IPS-NIHi7 (cell line): ENCODE results near the gene PLEKHA5.
A peak's percentile ranks its signal among the peaks of the same experiment; 100 is the strongest.

Experiments
- DNase-seq: peaks from one replicate; pipeline ENCODE4 v3.0.0; 2012; ENCODE audit warnings: mixed read lengths; ENCODE audit errors: extremely low spot score

PLEKHA5 gene

DNA sequence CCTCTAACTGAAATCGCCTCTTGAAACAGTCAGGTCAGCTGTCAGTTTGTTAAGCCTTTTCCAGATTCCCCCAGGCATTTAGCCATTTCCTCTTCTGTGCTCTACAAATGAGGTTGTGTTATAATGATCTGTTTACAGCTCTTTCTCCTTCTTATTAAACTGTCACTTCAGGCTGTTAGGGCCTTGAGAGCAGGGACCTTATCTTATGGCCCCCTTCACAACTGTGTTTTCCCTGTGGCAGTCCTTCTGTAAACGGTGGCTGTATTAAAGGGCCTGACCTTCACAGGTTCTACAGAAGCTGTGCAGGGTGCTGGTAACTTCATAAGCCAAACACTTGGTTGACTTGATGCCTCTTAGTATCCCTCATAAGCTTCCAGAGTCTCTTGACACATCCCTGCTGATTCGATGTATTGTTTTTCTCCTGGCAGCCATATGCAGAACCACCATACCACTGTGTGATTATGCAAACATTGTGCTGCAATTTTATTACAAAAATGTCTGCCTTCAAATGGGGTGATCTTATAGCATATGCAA is 104.7 kb downstream of the PLEKHA5 start:
- no peak for DNase-seq

DNA sequence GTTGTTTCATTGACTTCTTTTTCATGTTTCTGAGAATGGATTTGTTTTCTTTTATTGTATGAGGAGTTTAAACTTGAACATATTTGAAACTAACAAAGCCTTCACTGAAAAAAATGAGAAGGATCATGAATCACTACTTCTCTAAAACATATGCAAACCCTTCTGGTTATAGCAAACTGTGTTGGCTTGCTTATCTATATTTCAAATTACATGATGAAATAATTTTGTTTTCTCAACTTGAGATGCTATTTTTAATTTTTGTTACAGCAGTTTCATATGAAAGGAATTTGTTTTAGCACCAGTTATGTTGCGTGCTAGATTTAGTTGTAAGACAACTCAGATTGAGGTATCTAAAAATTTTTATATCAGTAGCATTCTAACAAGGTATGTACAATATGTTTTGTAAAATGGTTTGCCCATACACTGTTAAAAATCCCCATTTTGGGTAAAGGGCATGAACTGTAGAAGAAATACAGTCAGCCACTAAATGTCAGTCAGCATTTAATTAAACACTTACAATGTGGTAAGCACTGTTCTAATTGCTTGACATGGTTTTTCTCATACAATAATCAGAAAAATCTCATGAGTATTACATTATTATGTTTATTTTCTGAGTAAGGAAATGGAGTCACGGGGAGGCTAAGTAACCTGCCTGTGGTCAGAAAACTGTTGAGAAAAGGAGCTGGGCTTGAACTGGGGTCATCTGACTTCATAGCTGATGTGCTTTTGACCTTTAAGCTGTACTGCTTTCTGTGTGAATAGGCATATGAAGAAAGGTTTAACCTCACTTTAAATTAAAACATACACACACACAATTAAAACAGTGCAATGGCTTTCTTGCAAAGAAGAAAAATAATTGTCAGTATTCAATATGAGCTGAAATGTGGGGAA is 105.7 kb downstream of the PLEKHA5 start:
- DNase-seq, result no peak

DNA sequence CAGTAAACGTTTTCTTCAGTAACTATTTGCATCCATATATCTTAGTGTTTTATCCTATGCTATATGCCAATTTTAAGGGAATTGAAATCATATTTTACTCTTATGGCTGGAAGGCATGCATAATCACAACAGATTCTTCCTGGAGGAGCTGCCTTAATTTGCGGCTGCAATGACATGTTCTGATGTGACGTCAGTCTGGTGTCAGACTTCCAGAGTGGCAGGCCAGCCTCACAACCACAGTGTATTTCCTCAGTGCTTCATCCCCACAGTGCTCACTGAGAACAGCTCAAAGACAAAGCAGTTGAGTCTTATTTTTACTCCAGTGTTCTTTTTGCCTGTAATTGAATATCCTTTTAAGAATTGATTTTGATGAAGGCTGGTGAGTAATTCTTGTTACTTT is 107.1 kb downstream of the PLEKHA5 start:
- DNase-seq, result no peak

DNA sequence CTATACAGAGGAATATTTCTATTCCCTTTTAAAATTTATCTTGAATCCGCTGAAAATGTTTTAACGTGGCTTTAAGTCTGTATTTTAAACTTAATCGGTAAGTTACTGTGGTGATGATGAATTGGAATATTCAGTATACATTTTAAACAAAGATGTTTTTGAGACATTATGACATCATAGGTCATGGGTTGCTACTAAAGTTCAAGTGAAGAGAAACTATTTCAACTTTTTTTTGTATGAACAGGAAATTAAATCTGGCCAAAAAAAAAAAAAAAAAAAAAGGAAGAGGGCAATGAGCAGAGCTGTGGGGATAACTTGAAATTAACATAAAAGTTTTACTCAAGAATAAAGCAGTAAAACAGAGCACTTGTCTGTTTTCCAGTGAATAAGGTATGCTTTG is 109.0 kb downstream of the PLEKHA5 start:
- DNase-seq, result no peak

DNA sequence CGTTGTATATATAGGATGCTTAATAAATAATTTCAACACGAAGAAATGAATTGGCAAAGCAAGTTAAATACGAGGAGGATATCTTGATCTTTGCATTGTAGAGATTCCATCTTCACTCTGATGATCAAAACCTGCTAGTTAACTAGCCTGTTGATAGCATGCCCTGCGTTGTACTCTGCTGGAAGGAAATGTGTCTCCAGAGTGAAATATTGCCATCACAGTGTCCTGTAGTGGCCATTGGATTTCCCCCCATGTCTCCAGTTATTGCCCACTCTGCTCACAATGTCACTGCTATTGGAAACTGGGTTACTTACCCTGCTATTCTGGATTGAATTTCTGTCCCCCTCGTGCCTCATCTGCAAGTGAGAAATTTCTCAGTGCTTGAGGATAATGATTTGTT is 109.6 kb downstream of the PLEKHA5 start:
- DNase-seq, result no peak

DNA sequence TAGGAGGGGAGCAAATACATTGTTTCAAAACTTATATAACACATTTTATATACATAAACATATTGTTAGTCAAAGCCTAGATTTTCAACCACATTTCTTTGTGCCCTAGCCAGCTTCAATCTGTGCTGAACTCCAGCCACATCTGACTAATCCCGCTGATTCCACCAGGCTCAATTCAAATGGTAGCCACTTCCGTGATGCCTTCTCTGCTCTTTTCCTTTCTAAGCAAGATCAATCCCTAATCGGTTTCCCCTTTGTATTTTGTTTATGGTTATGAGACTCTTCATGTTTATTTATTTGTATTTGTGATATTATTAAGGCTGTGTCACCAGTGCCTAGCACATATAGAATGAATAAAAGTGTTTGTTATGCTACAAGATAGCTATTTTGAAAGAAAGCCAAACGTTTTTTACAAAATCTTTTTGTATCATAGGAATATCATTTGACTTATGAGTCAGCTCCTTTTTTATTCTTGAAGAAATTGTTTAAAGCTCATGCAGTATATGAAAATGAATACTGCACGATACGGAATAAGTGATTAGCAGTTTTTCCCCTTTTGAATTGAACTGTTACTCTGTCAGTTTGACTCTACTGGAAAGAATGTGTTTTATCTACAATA is 110.2 kb downstream of the PLEKHA5 start:
- no peak for DNase-seq

DNA sequence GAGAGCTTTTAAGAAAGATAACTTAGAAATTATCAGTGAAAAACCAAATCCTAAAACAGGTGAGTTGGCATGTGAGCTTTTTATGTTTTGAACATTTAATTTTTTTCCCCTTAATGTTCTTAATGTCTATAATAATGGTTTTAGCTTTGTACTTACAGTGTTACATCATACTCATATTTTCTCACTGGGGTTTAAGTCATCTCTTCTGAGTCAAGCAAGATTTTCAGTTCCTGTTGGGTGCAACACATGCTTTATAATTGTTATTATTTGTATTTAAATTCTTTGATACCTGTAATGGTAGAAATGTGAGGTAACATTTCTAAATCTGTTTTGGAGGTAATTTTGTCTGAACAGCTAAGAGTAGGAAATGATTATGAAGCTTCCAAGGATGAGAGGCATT is 113.0 kb downstream of the PLEKHA5 start:
- DNase-seq, result no peak

DNA sequence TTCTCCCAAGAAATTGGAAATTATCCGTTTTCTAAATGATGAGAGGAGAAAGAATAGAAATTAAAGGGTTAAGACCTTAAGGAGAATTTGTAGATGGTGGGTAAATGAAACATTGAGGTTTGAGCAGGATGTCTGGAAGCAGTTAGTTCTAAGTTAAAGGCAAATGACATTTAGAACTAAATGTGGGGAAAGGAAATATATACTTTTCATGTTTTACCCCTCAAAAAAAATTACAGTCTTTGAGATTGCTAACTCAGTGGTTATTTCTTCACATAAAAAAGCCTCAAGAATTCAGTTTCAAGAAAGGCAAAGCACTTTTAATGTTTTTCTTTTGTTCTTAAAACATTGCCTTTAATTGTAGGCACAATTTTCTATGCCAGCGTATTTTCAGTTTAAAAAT is 114.0 kb downstream of the PLEKHA5 start:
- no peak for DNase-seq

DNA sequence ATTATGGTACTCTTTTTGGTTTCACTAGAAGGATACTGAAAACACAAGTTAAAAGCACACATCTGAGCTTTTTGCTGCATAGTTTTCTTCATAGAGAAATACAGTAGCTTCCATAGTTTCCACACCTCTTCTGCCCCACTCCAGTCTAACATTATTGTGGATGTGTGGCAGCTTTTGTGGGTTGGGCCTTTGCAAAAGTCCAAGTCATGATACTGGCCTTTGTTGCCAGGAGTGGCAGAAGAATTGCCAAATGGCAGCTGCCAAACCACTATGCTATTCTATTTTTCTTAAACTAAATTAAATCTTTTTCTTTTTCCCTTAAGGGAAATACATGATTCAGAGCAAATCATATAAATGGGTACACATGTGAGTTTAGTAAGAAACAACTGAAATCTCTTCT is 114.8 kb downstream of the PLEKHA5 start:
- no peak for DNase-seq

DNA sequence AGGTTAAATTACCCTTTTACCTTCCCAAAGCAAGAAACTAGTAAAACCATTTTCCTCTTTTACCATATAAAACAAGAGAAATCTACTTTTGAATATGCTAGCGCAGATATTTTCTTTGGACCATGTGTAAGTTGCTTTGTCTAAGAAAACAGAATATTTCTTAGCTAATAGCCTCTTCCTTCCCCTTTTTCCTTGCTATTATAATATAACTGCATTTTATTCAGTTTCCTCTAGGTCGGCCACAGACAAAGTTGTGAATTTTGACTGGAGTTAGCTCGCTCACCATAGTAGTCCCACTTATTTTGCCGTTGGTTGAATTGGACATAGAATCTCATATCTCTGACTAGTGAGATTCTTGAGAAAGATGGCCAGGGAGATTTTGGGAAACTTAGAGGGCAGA is 115.6 kb downstream of the PLEKHA5 start:
- no peak for DNase-seq

DNA sequence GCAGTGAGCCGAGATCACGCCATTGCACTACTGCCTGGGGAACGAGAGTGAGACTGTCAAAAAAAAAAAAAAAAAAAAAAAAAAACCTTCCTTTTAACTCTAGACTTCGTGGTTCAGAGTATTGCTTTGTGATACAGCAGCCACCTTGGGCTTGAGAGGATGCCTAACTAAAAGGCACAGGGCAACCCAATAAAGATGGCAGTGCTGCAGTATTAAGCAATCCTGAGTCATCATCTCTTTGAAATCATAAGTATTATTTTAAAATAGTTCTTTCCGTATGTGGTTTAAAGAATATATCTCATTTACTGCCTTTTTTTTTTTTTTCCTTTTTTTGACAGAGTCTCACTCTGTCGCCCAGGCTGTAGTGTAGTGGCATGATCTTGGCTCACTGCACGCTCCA is 116.1 kb downstream of the PLEKHA5 start:
- no peak for DNase-seq

DNA sequence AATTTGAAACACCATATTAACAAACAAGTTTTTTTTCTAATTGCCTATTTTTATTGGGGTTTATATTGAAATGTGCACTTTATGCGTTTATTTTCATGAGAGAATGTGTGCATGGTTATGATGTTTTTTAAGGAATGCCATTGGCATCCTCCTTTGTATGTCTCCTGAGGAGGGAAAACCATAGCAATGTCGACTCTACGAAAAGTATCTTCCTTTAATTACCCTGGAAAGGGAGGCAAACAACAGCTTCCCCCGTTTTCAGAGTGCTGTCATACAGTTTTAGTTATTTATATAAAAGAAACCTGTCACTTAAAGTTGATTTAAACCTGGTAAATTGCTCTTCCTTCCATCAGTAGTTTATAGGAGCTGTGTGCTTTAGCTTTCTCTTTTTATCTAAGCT is 117.4 kb downstream of the PLEKHA5 start:
- no peak for DNase-seq

DNA sequence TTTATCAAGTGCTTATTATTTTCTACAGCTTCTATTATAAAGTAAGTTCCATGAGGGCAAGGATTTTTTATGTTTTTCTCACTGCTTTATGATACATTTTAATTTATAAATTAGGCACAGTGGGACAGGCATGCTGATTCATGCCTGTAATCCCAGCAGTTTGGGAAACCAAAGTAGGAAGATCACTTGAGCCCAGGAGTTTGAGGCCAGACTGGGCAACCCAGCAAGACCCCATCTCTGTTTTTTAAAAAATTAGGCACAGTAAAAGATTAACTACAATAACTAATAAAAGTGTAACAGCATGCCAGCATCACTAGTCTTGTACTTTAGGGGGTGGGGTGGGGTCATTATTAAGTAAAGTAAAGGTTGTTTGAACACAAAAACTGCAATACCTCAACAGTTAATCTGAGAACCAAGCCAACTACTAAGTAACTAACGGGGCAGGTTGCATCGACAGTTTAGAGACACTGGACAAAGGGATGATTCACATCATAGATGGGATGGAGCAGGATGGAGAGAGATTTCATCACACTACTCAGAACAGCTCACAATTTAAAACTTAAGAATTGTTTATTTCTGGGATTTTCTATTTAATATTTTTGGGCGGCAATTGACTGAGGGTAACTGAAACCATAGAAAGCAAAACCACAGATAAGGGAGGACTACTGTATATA is 119.5 kb downstream of the PLEKHA5 start:
- DNase-seq, result no peak

DNA sequence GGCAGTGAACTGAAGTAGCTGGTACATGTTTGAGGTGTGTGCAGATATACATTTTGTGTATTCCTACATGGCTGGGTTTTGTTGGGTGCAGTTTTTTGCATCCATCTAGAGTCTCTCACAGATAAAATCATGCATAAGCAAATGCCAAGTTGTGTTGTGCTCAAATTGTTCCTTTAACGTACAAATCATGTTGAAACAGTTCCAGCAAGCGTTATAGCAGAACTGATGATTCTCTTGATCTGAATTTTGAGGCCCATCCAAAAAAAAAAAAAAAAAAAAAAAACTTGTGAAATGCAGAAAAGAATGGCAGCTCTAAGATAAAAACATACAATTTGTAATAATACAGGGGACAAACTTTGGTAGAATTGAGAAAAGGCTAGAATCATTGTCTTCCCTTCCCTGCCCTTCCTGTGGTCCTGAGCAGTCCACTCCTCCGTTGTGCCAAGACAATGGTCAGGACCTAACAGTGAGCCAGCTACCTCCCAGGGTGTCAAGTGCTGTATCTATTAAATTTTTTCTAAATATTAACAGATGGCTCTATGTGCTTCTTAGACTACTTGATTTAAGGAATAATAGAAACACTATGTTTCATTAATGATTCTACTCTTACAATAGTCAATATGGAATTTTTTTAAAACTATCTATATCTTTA is 122.1 kb downstream of the PLEKHA5 start:
- no peak for DNase-seq

DNA sequence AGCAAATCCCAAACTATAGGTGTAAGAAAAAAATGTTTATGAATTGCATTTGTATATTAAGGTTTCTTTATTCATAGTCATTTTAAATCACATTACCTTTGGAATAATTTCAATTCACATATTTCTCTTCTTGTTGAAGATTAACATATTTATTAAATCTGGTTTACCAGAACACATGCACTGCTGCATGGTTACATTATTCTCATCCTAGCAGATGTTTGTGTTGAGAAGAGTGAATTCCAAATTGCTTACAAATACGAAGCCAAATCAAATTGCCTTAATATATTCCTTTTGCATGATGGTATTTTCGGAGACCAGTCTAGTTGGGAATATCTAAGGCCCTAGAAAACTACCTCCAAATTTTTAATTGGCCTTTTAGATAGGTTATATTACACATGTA is 130.6 kb downstream of the PLEKHA5 start:
- DNase-seq, result no peak

DNA sequence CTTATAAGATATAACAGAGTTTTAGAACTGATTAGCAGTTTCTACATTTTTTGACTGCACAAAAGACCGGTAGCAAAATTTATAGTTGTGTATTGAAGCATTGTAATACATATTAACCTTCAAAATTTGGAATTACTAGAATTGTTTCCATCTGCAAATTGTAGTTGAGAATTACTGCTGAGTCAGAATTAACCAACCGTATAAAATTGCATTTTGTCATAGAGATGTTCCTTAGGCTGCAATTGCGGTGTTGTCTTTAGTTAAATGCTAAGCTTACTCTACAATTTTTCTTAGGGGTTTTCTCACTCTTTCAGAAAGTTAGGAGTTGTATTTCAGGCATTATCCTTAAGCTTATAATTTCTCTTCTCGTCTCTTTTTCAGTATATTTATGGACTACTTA is 132.2 kb downstream of the PLEKHA5 start:
- no peak for DNase-seq

DNA sequence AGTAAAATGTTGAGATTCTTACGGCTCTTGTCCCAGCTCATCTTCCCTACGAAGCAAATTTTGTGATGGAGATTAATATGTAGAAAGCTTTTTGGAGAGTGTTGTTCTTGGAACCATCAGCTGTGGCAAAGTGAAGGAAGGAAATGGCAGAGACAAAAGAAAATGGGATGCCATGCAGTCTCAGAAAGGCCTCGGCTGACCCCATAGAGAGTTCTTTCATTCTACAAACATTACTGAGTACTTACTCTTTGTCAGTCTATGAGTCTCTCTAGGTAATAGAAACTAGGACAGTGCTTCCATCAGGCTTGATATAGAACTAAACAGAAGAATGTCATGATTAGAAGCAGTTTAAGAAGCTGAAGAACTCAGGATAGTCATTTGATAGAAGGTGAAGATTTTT is 134.1 kb downstream of the PLEKHA5 start:
- DNase-seq, result peak; percentile 40

DNA sequence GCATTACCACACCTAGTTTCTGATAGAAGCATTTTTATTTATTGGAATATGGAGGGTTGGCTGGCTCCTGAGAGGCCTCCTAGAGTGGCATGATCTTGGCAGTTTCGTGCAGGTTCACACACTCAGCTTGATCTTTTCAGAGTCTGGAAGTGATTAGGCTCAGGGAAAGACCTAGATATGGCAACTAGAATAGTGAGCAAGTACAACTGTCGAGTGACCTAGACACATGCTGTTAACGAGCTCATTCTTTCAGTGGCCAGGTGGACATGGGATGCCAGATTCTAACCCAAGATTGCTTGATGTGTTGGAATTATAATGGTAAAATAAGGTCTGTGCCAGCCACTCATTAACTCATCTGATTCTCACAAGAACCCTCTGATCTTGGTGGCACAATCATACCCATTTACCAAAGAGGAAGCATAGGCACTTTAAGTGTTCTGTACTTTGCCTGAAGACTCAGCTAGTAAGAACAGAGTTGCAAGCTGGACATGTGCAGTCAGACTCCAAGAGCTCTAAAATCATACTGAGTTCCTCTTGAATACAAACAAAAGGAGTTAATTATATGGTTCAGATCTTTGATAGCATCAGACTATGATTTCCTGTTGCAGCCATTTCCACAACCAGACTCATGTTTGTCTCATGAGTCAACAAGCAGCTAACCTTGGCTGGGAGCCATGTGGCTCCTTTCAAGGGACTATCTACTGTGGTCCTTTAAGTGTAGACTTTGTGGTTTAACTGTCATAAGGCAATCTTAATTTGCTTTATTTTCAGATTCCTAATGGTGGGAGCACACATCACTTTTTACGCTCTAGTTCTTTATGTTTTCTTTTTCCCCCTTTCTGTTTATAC is 144.2 kb downstream of the PLEKHA5 start:
- DNase-seq, result no peak

DNA sequence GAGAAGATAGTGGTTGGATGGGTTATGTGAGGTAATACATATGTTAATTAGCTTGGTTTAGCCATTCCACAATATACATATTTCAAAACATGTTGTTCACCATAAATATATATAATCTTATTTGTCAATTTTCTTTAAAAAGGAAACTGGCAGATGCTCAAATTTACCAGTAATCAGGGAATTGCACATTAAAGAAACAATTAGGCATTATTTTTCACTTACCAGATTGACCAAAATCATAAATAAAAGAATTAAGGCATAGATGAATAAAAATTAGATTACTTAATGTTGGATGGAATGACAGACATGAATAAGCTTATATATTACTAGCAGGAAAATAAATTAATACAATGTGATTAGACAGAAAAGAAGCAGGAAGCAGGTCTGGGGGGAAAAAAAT is 147.2 kb downstream of the PLEKHA5 start:
- DNase-seq, result no peak

DNA sequence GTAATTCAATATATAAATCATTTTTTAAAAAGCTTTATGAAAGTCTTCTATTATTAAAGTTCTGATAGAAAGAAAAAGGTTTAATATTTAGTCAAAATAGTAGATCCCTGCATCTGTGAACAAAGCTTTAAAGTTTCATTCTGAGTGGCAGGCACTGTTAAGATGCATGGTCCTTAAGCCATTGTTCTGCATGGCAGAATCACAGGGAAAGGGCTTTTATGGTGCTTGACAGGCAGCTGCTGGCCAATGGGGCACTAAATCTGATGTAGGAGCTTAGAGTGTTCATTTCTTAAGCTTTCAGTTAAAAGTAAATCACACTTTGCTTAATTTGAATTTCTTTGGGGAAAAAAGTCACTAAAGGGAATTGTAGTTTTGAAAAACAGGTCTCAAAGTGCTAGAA is 148.2 kb downstream of the PLEKHA5 start:
- DNase-seq, result no peak

DNA sequence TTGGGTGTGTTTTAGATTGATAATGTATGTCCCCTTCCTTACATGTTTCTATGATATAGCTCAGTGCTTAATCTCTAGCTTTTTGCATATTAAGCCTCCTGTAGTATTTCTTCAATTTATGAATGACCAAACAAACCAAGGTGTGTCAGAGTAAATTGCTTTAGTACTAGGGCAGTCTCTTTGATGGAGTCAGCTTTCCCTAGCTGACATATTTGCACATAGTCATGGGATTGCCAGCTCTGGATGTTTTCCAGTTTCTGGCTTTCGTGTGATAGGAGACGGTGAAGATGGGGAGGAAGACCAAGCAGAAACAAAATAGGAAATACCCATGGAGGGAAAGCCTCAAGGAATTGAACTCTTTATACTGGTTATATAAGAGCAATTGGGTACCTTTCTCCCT is 148.9 kb downstream of the PLEKHA5 start:
- no peak for DNase-seq
